Neural progenitor cell (in vitro differentiated cells): ENCODE data around the gene KIAA1586. TPM values are rescaled to one million over a fixed set of nuclear protein-coding genes. Genes with fewer than 3 reads are reported as not detected.

Source experiments
- DNase-seq: peaks from one replicate; pipeline ENCODE4 v3.0.0-alpha.2; 2016; ENCODE audit warnings: low spot score
- H2AFZ ChIP-seq: fragments of 200-600 bp; sonication (generic); replicated peaks from 2 replicates; pipeline ENCODE4 v1.6.1; 2016; ENCODE audit warnings: antibody characterized with exemption
- H3F3A ChIP-seq: fragments of 200-600 bp; sonication (generic); 2 replicates; pipeline ENCODE4 v1.6.1; 2016; ENCODE audit warnings: antibody characterized with exemption, low read depth
- H3K27ac ChIP-seq: fragments of 200-600 bp; sonication (generic); 2 replicates; pipeline ENCODE4 v1.5.1; 2016; ENCODE audit warnings: mild to moderate bottlenecking
- H3K27me3 ChIP-seq: fragments of 200-600 bp; sonication (generic); 2 replicates; pipeline ENCODE4 v1.6.1; 2016; ENCODE audit warnings: mild to moderate bottlenecking, moderate library complexity
- H3K36me3 ChIP-seq: fragments of 200-600 bp; sonication (generic); 2 replicates; pipeline ENCODE4 v1.5.1; 2016
- H3K4me1 ChIP-seq: fragments of 200-600 bp; sonication (generic); 2 replicates; pipeline ENCODE4 v1.6.1; 2016; ENCODE audit warnings: mixed run types
- H3K4me2 ChIP-seq: fragments of 200-600 bp; sonication (generic); 2 replicates; pipeline ENCODE4 v1.6.1; 2016
- H3K4me3 ChIP-seq: fragments of 200-600 bp; sonication (generic); 2 replicates; pipeline ENCODE4 v1.5.1; 2016
- H3K79me2 ChIP-seq: fragments of 200-600 bp; sonication (generic); 2 replicates; pipeline ENCODE4 v1.6.1; 2016; ENCODE audit warnings: low read depth
- H3K9ac ChIP-seq: fragments of 200-600 bp; sonication (generic); 2 replicates; pipeline ENCODE4 v1.6.1; 2016
- H3K9me3 ChIP-seq: fragments of 200-600 bp; sonication (generic); 2 replicates; pipeline ENCODE4 v1.5.1; 2016; ENCODE audit warnings: low read depth
- H4K20me1 ChIP-seq: fragments of 200-600 bp; sonication (generic); 2 replicates; pipeline ENCODE4 v1.6.1; 2016; ENCODE audit warnings: low read depth
- H3K27ac Mint-ChIP-seq: 3 replicates; pipeline ENCODE4 v1.8.0; 2021; ENCODE audit warnings: mixed read lengths
- H3K27me3 Mint-ChIP-seq: 2 replicates; pipeline ENCODE4 v1.8.0; 2022; ENCODE audit warnings: low read depth, mild to moderate bottlenecking, inconsistent platforms, moderate library complexity, mixed read lengths; ENCODE audit not compliant: insufficient read depth
- H3K36me3 Mint-ChIP-seq: 3 replicates; pipeline ENCODE4 v1.8.0; 2021; ENCODE audit warnings: mixed read lengths
- H3K4me1 Mint-ChIP-seq: 3 replicates; pipeline ENCODE4 v1.8.0; 2021; ENCODE audit warnings: mixed read lengths
- H3K4me3 Mint-ChIP-seq: 3 replicates; pipeline ENCODE4 v1.8.0; 2021; ENCODE audit warnings: mild to moderate bottlenecking, moderate library complexity, mixed read lengths
- H3K9me3 Mint-ChIP-seq: 3 replicates; pipeline ENCODE4 v1.8.0; 2020; ENCODE audit warnings: mixed read lengths
- EZH2 ChIP-seq: fragments of 200-600 bp; sonication (generic); IDR thresholded peaks from 2 replicates; pipeline ENCODE4 v1.6.1; 2017; ENCODE audit warnings: antibody characterized with exemption, mild to moderate bottlenecking, moderate library complexity
- EZH2phosphoT487 ChIP-seq: fragments of 200-600 bp; sonication (generic); IDR thresholded peaks from 2 replicates; pipeline ENCODE4 v1.6.1; 2017; ENCODE audit warnings: antibody characterized with exemption
- small RNA-seq: library from RNA; depleted of rRNA; stranded (forward); fragments of <200 nt; gene quantifications from one replicate; pipeline ENCODE3, GENCODE V24; 2015
- total RNA-seq: library from RNA; depleted of rRNA; stranded (reverse); fragments of >200 nt; gene quantifications from 2 replicates; pipeline ENCODE4 v1.2.3, GENCODE V29; 2015; ENCODE audit warnings: low replicate concordance
- TF ChIP-seq, protein P1 (sequence below): fragments of 200-600 bp; sonication (generic); IDR thresholded peaks from 2 replicates; pipeline ENCODE4 v1.5.1; 2017; ENCODE audit warnings: antibody characterized with exemption, mild to moderate bottlenecking

The KIAA1586 gene
- total RNA-seq, 1 donor from 2014 or later, result 88.1 TPM

DNA sequence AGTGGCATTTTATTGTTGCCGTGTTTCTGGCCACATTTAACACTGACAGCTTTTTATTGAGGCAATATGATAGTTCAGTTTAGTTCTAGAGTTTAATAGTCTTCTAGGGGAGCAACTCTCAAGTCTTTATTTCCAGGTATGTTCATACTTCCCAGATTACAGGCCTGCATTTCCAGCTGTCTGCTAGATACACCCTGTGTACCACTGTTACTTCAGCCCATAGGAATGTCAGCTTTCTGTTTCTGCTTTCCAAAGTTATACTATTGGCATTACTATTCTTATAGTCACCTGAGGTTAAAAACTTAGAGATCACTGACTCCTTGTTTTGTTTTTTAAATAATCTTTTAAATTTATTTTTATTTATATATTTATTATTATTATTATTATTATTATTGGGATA, 51.1 kb downstream of the KIAA1586 start:
- Histone ChIP-seq H4K20me1 (peaks cover 94% of the 10 kb centered on the region), H2AFZ (no peak overlapping the region), H3K27ac (no peak overlapping the region), H3K4me3 (no peak overlapping the region), H3F3A (no peaks in the 10 kb centered on the region), H3K9ac (no peak overlapping the region), H3K27me3 (no peaks in the 10 kb centered on the region), H3K79me2 (peaks cover 100% of the 10 kb centered on the region), H3K36me3 (peaks cover 37% of the 10 kb centered on the region), H3K9me3 (no peaks in the 10 kb centered on the region), H3K4me2 (no peak overlapping the region), H3K4me1 (peaks cover 6% of the 10 kb centered on the region)
- Mint-ChIP-seq H3K36me3 (peaks cover 44% of the 10 kb centered on the region), H3K27ac (no peak overlapping the region), H3K4me3 (no peak overlapping the region), H3K9me3 (no peaks in the 10 kb centered on the region), H3K27me3 (peaks cover 3% of the 10 kb centered on the region), H3K4me1 (peaks cover 6% of the 10 kb centered on the region)
- TF ChIP-seq EZH2phosphoT487 (no peak), EZH2 (no peak)
- TF ChIP-seq, protein P1, sequence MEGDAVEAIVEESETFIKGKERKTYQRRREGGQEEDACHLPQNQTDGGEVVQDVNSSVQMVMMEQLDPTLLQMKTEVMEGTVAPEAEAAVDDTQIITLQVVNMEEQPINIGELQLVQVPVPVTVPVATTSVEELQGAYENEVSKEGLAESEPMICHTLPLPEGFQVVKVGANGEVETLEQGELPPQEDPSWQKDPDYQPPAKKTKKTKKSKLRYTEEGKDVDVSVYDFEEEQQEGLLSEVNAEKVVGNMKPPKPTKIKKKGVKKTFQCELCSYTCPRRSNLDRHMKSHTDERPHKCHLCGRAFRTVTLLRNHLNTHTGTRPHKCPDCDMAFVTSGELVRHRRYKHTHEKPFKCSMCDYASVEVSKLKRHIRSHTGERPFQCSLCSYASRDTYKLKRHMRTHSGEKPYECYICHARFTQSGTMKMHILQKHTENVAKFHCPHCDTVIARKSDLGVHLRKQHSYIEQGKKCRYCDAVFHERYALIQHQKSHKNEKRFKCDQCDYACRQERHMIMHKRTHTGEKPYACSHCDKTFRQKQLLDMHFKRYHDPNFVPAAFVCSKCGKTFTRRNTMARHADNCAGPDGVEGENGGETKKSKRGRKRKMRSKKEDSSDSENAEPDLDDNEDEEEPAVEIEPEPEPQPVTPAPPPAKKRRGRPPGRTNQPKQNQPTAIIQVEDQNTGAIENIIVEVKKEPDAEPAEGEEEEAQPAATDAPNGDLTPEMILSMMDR, result no peak
- no peak for DNase-seq

GRCh38 chr6:57102976-57103375, 56.5 kb downstream of the KIAA1586 start:
- Mint-ChIP-seq H3K4me3 (no peak overlapping the region), H3K36me3 (peaks cover 72% of the 10 kb centered on the region), H3K27ac (no peak overlapping the region), H3K9me3 (no peaks in the 10 kb centered on the region), H3K27me3 (peaks cover 3% of the 10 kb centered on the region), H3K4me1 (no peaks in the 10 kb centered on the region)
- Histone ChIP-seq H3F3A (no peaks in the 10 kb centered on the region), H3K27me3 (no peaks in the 10 kb centered on the region), H3K4me1 (no peaks in the 10 kb centered on the region), H2AFZ (no peak overlapping the region), H3K27ac (no peak overlapping the region), H3K79me2 (peaks cover 99% of the 10 kb centered on the region), H3K4me2 (no peak overlapping the region), H4K20me1 (peaks cover 77% of the 10 kb centered on the region), H3K4me3 (no peak overlapping the region), H3K9me3 (no peaks in the 10 kb centered on the region), H3K9ac (no peak overlapping the region), H3K36me3 (peaks cover 43% of the 10 kb centered on the region)
- no peak for DNase-seq
- TF ChIP-seq EZH2phosphoT487 (no peak), EZH2 (no peak)
- TF ChIP-seq, protein P1, result no peak

DNA sequence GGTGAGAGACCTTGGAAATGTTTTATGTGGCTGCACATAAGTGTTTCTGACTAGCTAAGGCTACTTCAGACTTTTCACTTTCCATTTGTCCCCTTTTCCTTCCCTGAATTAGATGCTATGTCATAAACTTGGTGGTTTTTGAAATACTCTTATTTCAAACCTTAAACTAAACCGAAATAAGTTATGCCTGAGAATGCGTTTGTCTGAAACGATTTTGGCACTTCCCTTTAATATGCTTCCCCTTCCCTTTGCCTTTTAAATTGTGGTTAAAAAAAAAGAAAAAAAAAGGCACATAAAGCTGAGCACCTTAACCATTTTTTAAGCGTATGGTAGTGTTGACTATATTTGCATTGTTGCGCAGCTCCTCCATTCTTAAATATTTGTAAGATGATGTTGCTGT, 57.8 kb downstream of the KIAA1586 start:
- Histone ChIP-seq H3K4me2 (no peak overlapping the region), H3F3A (no peaks in the 10 kb centered on the region), H3K4me3 (no peak overlapping the region), H3K9me3 (no peaks in the 10 kb centered on the region), H3K27ac (no peak overlapping the region), H3K36me3 (peaks cover 36% of the 10 kb centered on the region), H3K27me3 (no peaks in the 10 kb centered on the region), H3K79me2 (peaks cover 98% of the 10 kb centered on the region), H3K4me1 (no peaks in the 10 kb centered on the region), H3K9ac (no peak overlapping the region), H2AFZ (no peak overlapping the region), H4K20me1 (peaks cover 65% of the 10 kb centered on the region)
- H3K4me3 Mint-ChIP-seq, result no peak overlapping the region
- TF ChIP-seq EZH2phosphoT487 (no peak), EZH2 (no peak)
- TF ChIP-seq, protein P1, result no peak
- no peak overlapping the region for H3K27ac Mint-ChIP-seq
- H3K9me3 Mint-ChIP-seq, result no peaks in the 10 kb centered on the region
- peaks cover 3% of the 10 kb centered on the region for H3K27me3 Mint-ChIP-seq
- no peak for DNase-seq
- no peaks in the 10 kb centered on the region for H3K4me1 Mint-ChIP-seq
- H3K36me3 Mint-ChIP-seq, result peaks cover 69% of the 10 kb centered on the region

Small RNA genes within 50 kb of the gene (small RNA-seq; reads per million reads assigned to genes)
- not detected for gene FTH1P15

Other genes with a start within 250 kb of the KIAA1586 start
- gene BEND6, start 91.6 kb upstream of the KIAA1586 start, total RNA-seq, result 0.90 and 2.4 TPM in 2 replicates
- gene ZNF451, start 43.5 kb downstream of the KIAA1586 start, total RNA-seq, result 93.4 and 126 TPM in 2 replicates
- 0.84 and 1.5 TPM in 2 replicates for gene BAG2, start 125.6 kb downstream of the KIAA1586 start, total RNA-seq
- 26.9 and 43.7 TPM in 2 replicates for gene RAB23, start 175.6 kb downstream of the KIAA1586 start, total RNA-seq